Fibroblast of pulmonary artery (primary cell): ENCODE results near the gene CALML5.

Experiments
- DNase-seq: peaks from one replicate; pipeline ENCODE4 v3.0.0-alpha.2; 2010; ENCODE audit warnings: low read depth
- H3K4me3 ChIP-seq: replicated peaks from 2 replicates; pipeline ENCODE4 v1.5.1; 2011; ENCODE audit warnings: low read depth, mild to moderate bottlenecking, control low read depth, low read length, moderate library complexity
- CTCF ChIP-seq: IDR thresholded peaks from 2 replicates; pipeline ENCODE4 v1.5.1; 2011; ENCODE audit warnings: mild to moderate bottlenecking, control low read depth, low read length, inconsistent platforms; ENCODE audit errors: missing control alignments

CALML5 gene

GRCh38 chr10:5523796-5524574 lies 24.6 kb upstream of the CALML5 start:
- DNase-seq: no peak
- H3K4me3 ChIP-seq: no peak overlapping the region
- TF ChIP-seq CTCF: no peak

- no peak overlapping the region for H3K4me3 ChIP-seq
- TF ChIP-seq CTCF: no peak
- no peak for DNase-seq
These were observed 23.7 kb upstream of the CALML5 start for GRCh38 chr10:5522913-5523560.

DNA sequence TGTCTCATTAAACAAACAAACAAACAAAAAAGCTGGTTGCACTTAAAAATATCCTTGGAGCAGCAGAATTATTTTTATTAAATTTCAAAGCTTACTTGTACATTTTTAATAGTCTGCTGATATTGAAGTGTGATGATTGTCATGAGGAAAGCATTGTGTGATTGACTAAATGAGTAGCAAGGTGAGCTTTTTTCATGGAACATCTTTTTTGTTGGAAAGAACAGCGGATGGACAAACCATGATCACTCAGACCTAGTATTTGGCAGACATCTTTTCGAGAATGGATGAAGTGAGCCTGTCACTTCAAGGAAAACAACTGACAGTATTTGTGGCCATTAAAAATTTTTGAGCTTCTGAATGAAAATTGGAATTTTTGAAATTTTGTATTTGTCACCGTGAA lies 19.7 kb upstream of the CALML5 start:
- H3K4me3 ChIP-seq: no peak overlapping the region
- TF ChIP-seq CTCF: no peak
- no peak for DNase-seq

GRCh38 chr10:5518143-5518542 lies 18.8 kb upstream of the CALML5 start:
- no peak for DNase-seq
- no peak overlapping the region for H3K4me3 ChIP-seq
- TF ChIP-seq CTCF: no peak

DNA sequence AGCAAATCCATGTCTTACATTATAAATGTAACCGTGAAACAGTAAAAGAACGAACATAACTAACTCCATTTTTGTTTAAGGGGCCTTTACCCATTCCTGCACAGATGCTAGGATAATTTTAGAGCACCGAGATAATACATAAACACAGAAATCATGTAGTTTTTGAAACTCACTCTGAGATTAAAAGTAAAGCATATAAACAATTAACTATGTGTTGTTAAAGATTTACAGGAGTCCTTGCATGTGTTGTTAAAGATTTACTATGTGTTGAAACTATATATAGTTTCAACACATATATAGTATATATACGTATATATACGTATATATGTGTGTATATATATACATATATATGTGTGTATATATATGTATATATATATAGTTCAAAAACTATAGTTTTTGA lies 18.2 kb upstream of the CALML5 start:
- no peak for DNase-seq
- TF ChIP-seq CTCF: no peak
- H3K4me3 ChIP-seq: no peak overlapping the region

DNA sequence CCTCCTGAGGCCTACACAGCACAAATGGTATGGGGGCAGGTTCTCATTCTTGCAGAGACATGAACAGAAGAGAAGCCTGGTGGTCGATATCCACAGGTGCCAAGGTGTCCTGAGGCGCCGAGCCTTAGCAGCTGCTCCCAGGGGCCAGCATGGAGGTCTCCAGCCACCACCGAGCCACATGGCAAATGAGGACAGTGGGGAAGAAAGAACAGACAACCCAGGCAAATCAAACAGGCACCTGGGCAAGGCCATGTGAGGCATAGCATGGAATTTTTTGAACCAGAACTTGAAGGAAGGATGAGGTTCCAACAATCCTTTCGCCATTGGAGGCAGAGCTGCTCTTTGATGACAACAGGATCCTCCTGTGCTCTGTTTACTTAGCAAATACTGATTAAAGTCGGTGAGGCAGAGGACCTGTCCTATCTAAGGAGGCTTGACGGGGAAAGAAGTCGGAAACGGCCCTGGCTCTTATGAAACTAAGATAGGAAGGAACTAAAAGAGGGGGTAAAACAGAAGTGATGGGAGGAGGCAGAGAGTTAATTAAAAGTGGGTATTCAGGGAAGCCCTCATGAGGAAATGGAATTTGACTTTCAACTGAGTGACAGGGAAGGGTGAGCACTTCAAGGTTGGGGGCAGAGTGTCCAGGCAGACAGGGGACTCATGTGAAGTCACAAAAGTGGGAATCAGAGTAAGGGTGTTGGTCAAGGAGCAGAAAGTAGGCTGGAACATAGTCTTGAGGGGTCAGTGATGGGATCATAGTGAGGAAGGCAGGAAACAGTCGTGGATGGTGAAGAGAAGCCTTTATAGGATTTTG lies 16.8 kb upstream of the CALML5 start:
- no peak overlapping the region for H3K4me3 ChIP-seq
- DNase-seq: no peak
- TF ChIP-seq CTCF: no peak
